Mesendoderm (in vitro differentiated cells): ENCODE results near the gene CELA3A. TPM values are rescaled to one million over a fixed set of nuclear protein-coding genes. Genes with fewer than 3 reads are reported as not detected.

ENCODE experiments used
- DNase-seq: peaks from one replicate; pipeline ENCODE4 v3.0.0; 2013
- H2AK5ac ChIP-seq: 2 replicates; pipeline ENCODE4 v1.6.1; 2013; ENCODE audit warnings: low read length, inconsistent platforms
- H2BK120ac ChIP-seq: 2 replicates; pipeline ENCODE4 v1.6.1; 2013; ENCODE audit warnings: low read depth, mild to moderate bottlenecking, low read length, moderate library complexity, mixed read lengths
- H2BK15ac ChIP-seq: replicated peaks from 2 replicates; pipeline ENCODE4 v1.6.1; 2013; ENCODE audit warnings: low read depth, mild to moderate bottlenecking, moderate library complexity
- H2BK5ac ChIP-seq: 2 replicates; pipeline ENCODE4 v1.6.1; 2013; ENCODE audit warnings: low read length, inconsistent platforms
- H3K18ac ChIP-seq: 2 replicates; pipeline ENCODE4 v1.6.1; 2013; ENCODE audit warnings: mild to moderate bottlenecking, low read length, mixed read lengths
- H3K23ac ChIP-seq: one replicate; pipeline ENCODE4 v1.6.1; 2013; ENCODE audit warnings: low read length
- H3K27ac ChIP-seq: 2 replicates; pipeline ENCODE4 v1.5.1; 2013; ENCODE audit warnings: low read depth, mild to moderate bottlenecking, inconsistent platforms, low read length, moderate library complexity
- H3K27me3 ChIP-seq: 2 replicates; pipeline ENCODE4 v1.6.1; 2013; ENCODE audit warnings: low read length, control low read depth, mild to moderate bottlenecking, inconsistent platforms; ENCODE audit not compliant: insufficient read depth, poor library complexity
- H3K36me3 ChIP-seq: 2 replicates; pipeline ENCODE4 v1.6.1; 2013; ENCODE audit warnings: low read length, inconsistent platforms; ENCODE audit not compliant: control insufficient read depth, insufficient read depth
- H3K4ac ChIP-seq: one replicate; pipeline ENCODE4 v1.6.1; 2013; ENCODE audit warnings: low read depth, mild to moderate bottlenecking, low read length, moderate library complexity
- H3K4me1 ChIP-seq: 2 replicates; pipeline ENCODE4 v1.6.1; 2013; ENCODE audit warnings: low read depth, low read length, inconsistent platforms; ENCODE audit not compliant: control insufficient read depth
- H3K4me2 ChIP-seq: 2 replicates; pipeline ENCODE4 v1.6.1; 2013; ENCODE audit warnings: low read length
- H3K4me3 ChIP-seq: 2 replicates; pipeline ENCODE4 v1.5.1; 2013; ENCODE audit warnings: mild to moderate bottlenecking, low read length
- H3K56ac ChIP-seq: one replicate; pipeline ENCODE4 v1.6.1; 2013; ENCODE audit warnings: low read length
- H3K79me1 ChIP-seq: 2 replicates; pipeline ENCODE4 v1.6.1; 2013; ENCODE audit warnings: low read length, inconsistent platforms
- H3K79me2 ChIP-seq: 2 replicates; pipeline ENCODE4 v1.6.1; 2013; ENCODE audit warnings: mild to moderate bottlenecking, low read length; ENCODE audit not compliant: control insufficient read depth, insufficient read depth
- H3K9ac ChIP-seq: 2 replicates; pipeline ENCODE4 v1.6.1; 2013; ENCODE audit warnings: low read length, inconsistent platforms
- H4K5ac ChIP-seq: one replicate; pipeline ENCODE4 v1.6.1; 2013; ENCODE audit warnings: low read length
- H4K8ac ChIP-seq: one replicate; pipeline ENCODE4 v1.6.1; 2013; ENCODE audit warnings: low read depth, mild to moderate bottlenecking, control low read depth, low read length, moderate library complexity
- WGBS: extraction: QIAGEN DNeasy Blood & Tissue Kit; methylation state at CpG from one replicate; pipeline ENCODE4 v1.1.7; 2013; ENCODE audit warnings: low lambda C conversion rate, missing lambda C conversion rate; ENCODE audit not compliant: insufficient coverage; ENCODE audit errors: extremely low coverage; 5-methylcytosine and 5-hydroxymethylcytosine counted together
- polyA plus RNA-seq, 2 experiments: library from polyadenylated mRNA; stranded (reverse); fragments of 200-250 nt; gene quantifications; one replicate each; pipeline ENCODE4 v1.2.3, GENCODE V29; 2013

The CELA3A gene
- not detected for polyA plus RNA-seq (2013, experiment 1 of 2)
- not detected for polyA plus RNA-seq (2013, experiment 2 of 2)

- no peak within 1 kb of the TSS for H3K4ac ChIP-seq
- H3K36me3 ChIP-seq: no peaks in the 10 kb centered on the region
- H3K79me2 ChIP-seq: no peaks in the 10 kb centered on the region
- no peak within 1 kb of the TSS for H3K27ac ChIP-seq
- no peak within 1 kb of the TSS for H2BK5ac ChIP-seq
- H3K79me1 ChIP-seq: no peaks in the 10 kb centered on the region
- H3K27me3 ChIP-seq: no peaks in the 10 kb centered on the region
- DNase-seq: no peak
- H3K4me2 ChIP-seq: no peak within 1 kb of the TSS
- WGBS: no CpG with 5 or more reads among the region's 5 CpGs
- no peak within 1 kb of the TSS for H2BK15ac ChIP-seq
- H4K8ac ChIP-seq: no peak within 1 kb of the TSS
- no peak within 1 kb of the TSS for H3K18ac ChIP-seq
- no peaks in the 10 kb centered on the region for H3K4me1 ChIP-seq
- no peak within 1 kb of the TSS for H3K4me3 ChIP-seq
- H2BK120ac ChIP-seq: no peak within 1 kb of the TSS
- no peak within 1 kb of the TSS for H3K23ac ChIP-seq
- no peak within 1 kb of the TSS for H4K5ac ChIP-seq
- H3K9ac ChIP-seq: no peak within 1 kb of the TSS
- no peak within 1 kb of the TSS for H2AK5ac ChIP-seq
- no peak within 1 kb of the TSS for H3K56ac ChIP-seq
Measured at GRCh38 chr1:22001409-22001808, at the start of gene CELA3A. Gene CELA3A, plus strand, starts transcription at chr1:22001657. Its CDS starts 18 bp downstream, at chr1:22001675.

GRCh38 chr1:21952786-21953520 is 48.5 kb upstream of the CELA3A start:
- Histone ChIP-seq H2AK5ac (no peak overlapping the region), H3K18ac (no peak overlapping the region), H3K27ac (no peak overlapping the region), H3K79me1 (no peaks in the 10 kb centered on the region), H3K79me2 (no peaks in the 10 kb centered on the region), H3K36me3 (no peaks in the 10 kb centered on the region), H3K4ac (no peak overlapping the region), H2BK15ac (no peak overlapping the region), H2BK120ac (no peak overlapping the region), H3K4me3 (no peak overlapping the region), H3K56ac (no peak overlapping the region), H3K23ac (no peak overlapping the region), H3K4me1 (peaks cover 10% of the 10 kb centered on the region), H3K9ac (no peak overlapping the region), H3K4me2 (no peak overlapping the region), H2BK5ac (no peak overlapping the region), H4K8ac (no peak overlapping the region), H3K27me3 (no peaks in the 10 kb centered on the region), H4K5ac (no peak overlapping the region)
- WGBS: no CpG with 5 or more reads among the region's 6 CpGs
- DNase-seq: no peak

GRCh38 chr1:21955058-21955457 is 46.4 kb upstream of the CELA3A start:
- H3K18ac ChIP-seq: peak overlapping the region; percentile 43
- H3K9ac ChIP-seq: peak overlapping the region; percentile 1
- no peaks in the 10 kb centered on the region for H3K79me1 ChIP-seq
- H4K8ac ChIP-seq: no peak overlapping the region
- no peak overlapping the region for H4K5ac ChIP-seq
- H3K4me3 ChIP-seq: no peak overlapping the region
- no peak overlapping the region for H3K27ac ChIP-seq
- H2BK15ac ChIP-seq: no peak overlapping the region
- H3K36me3 ChIP-seq: no peaks in the 10 kb centered on the region
- H3K27me3 ChIP-seq: no peaks in the 10 kb centered on the region
- peak overlapping the region; percentile 75 for H3K56ac ChIP-seq
- no peak for DNase-seq
- H3K23ac ChIP-seq: no peak overlapping the region
- peaks cover 10% of the 10 kb centered on the region for H3K4me1 ChIP-seq
- H3K79me2 ChIP-seq: no peaks in the 10 kb centered on the region
- H3K4me2 ChIP-seq: no peak overlapping the region
- peak overlapping the region; percentile 46 for H3K4ac ChIP-seq
- no peak overlapping the region for H2AK5ac ChIP-seq
- peak overlapping the region; percentile 23 for H2BK120ac ChIP-seq
- no peak overlapping the region for H2BK5ac ChIP-seq
- no CpG with 5 or more reads among the region's 16 CpGs for WGBS

GRCh38 chr1:21955501-21956281 is 45.8 kb upstream of the CELA3A start:
- peak overlapping the region; percentile 1 for H3K9ac ChIP-seq
- H2AK5ac ChIP-seq: no peak overlapping the region
- WGBS: no CpG with 5 or more reads among the region's 9 CpGs
- H2BK5ac ChIP-seq: peak overlapping the region; percentile 27
- H2BK15ac ChIP-seq: no peak overlapping the region
- H2BK120ac ChIP-seq: peak overlapping the region; percentile 23
- no peak overlapping the region for H3K4me3 ChIP-seq
- H4K8ac ChIP-seq: no peak overlapping the region
- H3K27ac ChIP-seq: no peak overlapping the region
- no peaks in the 10 kb centered on the region for H3K79me2 ChIP-seq
- H3K4ac ChIP-seq: peak overlapping the region; percentile 46
- no peak overlapping the region for H3K4me2 ChIP-seq
- H3K79me1 ChIP-seq: no peaks in the 10 kb centered on the region
- H4K5ac ChIP-seq: no peak overlapping the region
- H3K18ac ChIP-seq: peak overlapping the region; percentile 22
- no peaks in the 10 kb centered on the region for H3K36me3 ChIP-seq
- peak; percentile 67 for DNase-seq
- H3K27me3 ChIP-seq: no peaks in the 10 kb centered on the region
- H3K56ac ChIP-seq: peak overlapping the region; percentile 75
- peaks cover 10% of the 10 kb centered on the region for H3K4me1 ChIP-seq
- H3K23ac ChIP-seq: no peak overlapping the region

- H4K8ac ChIP-seq: no peak overlapping the region
- H3K79me1 ChIP-seq: no peaks in the 10 kb centered on the region
- H3K18ac ChIP-seq: no peak overlapping the region
- H3K27ac ChIP-seq: no peak overlapping the region
- no peak overlapping the region for H3K4me3 ChIP-seq
- no peak overlapping the region for H3K9ac ChIP-seq
- no peak overlapping the region for H3K4me2 ChIP-seq
- no peaks in the 10 kb centered on the region for H3K27me3 ChIP-seq
- no peak overlapping the region for H2BK15ac ChIP-seq
- peak overlapping the region; percentile 49 for H3K4ac ChIP-seq
- H3K36me3 ChIP-seq: no peaks in the 10 kb centered on the region
- no peaks in the 10 kb centered on the region for H3K79me2 ChIP-seq
- DNase-seq: no peak
- no CpG with 5 or more reads among the region's 18 CpGs for WGBS
- H4K5ac ChIP-seq: no peak overlapping the region
- no peak overlapping the region for H3K23ac ChIP-seq
- H3K56ac ChIP-seq: peak overlapping the region; percentile 79
- H2BK5ac ChIP-seq: peak overlapping the region; percentile 54
- peak overlapping the region; percentile 73 for H2AK5ac ChIP-seq
- H3K4me1 ChIP-seq: peaks cover 10% of the 10 kb centered on the region
- no peak overlapping the region for H2BK120ac ChIP-seq
Measured at GRCh38 chr1:21956720-21957552, 44.5 kb upstream of the CELA3A start.
